ENCODE data around the gene NTPCR.

- TF ChIP-seq CTCF (IDR thresholded peaks at IDR 0.05) (no peak), EP300 (IDR thresholded peaks at IDR 0.05; ENCODE audit: low read depth) (no peak), POLR2AphosphoS5 (IDR thresholded peaks at IDR 0.05) (no peak)
Measured at GRCh38 chr1:233004451-233004850, 54.0 kb downstream of the NTPCR start.

All from transverse colon (tissue), 4 donors.